ENCODE measurements around the gene RGS8.

Gene RGS8

DNA sequence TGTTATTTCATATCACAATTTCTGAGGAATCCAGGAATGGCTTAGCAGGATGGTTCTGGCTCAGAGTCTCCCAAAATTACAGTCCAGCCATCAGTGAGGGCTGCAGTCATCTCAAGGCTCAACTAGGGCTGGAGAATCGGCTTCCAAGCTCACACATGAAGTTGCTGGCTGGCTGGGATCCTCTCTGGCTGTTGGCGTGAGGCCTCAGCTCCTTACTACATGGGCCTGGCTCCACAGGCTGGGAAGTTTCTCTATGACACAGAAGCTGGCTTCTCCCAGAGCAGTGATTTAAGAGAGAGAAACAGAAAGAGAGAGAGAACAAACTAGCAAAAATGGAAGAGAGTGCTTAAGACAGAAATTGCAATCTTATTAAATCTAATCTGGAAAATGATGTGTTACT is 38.8 kb upstream of the RGS8 start:
- TF ChIP-seq, protein P1, sequence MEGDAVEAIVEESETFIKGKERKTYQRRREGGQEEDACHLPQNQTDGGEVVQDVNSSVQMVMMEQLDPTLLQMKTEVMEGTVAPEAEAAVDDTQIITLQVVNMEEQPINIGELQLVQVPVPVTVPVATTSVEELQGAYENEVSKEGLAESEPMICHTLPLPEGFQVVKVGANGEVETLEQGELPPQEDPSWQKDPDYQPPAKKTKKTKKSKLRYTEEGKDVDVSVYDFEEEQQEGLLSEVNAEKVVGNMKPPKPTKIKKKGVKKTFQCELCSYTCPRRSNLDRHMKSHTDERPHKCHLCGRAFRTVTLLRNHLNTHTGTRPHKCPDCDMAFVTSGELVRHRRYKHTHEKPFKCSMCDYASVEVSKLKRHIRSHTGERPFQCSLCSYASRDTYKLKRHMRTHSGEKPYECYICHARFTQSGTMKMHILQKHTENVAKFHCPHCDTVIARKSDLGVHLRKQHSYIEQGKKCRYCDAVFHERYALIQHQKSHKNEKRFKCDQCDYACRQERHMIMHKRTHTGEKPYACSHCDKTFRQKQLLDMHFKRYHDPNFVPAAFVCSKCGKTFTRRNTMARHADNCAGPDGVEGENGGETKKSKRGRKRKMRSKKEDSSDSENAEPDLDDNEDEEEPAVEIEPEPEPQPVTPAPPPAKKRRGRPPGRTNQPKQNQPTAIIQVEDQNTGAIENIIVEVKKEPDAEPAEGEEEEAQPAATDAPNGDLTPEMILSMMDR (IDR thresholded peaks at IDR 0.05; ENCODE audit: control extremely low read depth, extremely low read depth, low read depth, missing control alignments), result no peak
- DNase-seq (ENCODE audit: extremely low spot score), result no peak
- CTCF ChIA-PET, result no interaction called here
- POLR2A ChIA-PET, result no interaction called here

DNA sequence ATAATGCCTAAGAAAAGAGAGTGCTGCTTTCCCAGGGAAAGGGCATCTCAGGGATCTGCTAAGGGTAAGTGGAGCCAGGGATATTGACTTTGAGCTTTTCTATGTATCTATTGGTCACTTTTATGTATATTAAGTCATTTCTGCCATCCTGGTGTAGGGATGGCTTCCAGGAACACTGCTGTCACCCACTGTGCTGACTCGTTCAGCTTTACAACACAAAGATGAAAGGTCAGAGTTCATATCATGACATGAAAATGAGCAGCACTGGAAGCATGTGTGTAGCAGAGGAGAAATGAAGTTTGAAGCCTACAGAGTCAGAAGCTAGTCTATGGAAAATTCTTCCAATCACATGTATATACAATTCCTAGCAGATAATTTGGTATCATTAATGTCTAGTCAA is 37.1 kb upstream of the RGS8 start:
- ChIA-PET CTCF (interaction anchor here (0.9 kb wide), 1 partner anchor 126 kb away, joined by 3 read pairs; no protein-coding TSS in a partner anchor), POLR2A (no interaction called here)
- TF ChIP-seq, protein P1 (IDR thresholded peaks at IDR 0.05; ENCODE audit: control extremely low read depth, extremely low read depth, low read depth, missing control alignments), result no peak
- DNase-seq (ENCODE audit: extremely low spot score), result no peak

DNA sequence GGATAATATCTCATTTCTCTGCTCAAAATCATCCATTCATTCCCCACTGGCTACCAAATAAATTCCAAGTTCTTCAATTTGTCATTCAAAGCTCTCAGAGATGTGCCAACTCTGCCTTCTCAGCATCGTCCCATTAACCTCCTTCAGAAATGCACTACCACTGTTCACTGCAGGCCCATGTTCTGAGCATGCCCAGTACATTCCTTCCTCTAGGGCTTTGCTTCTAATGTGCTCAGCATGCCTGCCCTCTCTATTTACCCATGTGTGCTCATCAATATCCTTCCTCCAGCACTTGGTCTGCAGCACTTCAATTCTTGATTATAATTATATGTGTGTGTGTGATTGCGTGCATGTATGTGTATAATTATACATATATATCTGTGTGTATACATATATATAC is 36.1 kb upstream of the RGS8 start:
- TF ChIP-seq, protein P1 (IDR thresholded peaks at IDR 0.05; ENCODE audit: control extremely low read depth, extremely low read depth, low read depth, missing control alignments), result no peak
- ChIA-PET POLR2A (no interaction called here), CTCF (interaction anchor here (0.7 to 1.1 kb wide), 2 partner anchors 20 to 92 kb away, joined by 3 read pairs; no protein-coding TSS in a partner anchor)
- no peak for DNase-seq (ENCODE audit: extremely low spot score)

DNA sequence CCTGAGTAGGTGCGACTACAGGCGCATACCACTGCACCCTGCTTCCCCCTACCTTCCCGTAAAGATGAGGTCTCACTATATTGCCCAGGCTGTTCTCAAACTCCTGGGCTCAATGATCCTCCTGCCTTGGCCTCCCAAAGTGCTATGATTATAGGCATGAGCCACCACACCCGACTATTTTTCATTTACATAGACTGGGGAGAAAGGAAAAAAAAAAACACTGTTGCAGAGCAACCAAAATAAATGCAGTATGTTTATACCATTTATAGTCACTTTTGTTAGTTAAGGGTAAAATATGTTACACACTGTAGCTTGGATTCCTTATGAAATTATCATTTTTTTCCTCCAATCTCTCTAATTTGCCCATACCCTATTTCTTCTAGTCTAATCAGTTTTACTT is 35.2 kb upstream of the RGS8 start:
- ChIA-PET CTCF (interaction anchor here (1.1 kb wide), 1 partner anchor 19 kb away, joined by 3 read pairs; no protein-coding TSS in a partner anchor), POLR2A (no interaction called here)
- TF ChIP-seq, protein P1 (IDR thresholded peaks at IDR 0.05; ENCODE audit: control extremely low read depth, extremely low read depth, low read depth, missing control alignments), result no peak
- DNase-seq (ENCODE audit: extremely low spot score), result no peak

DNA sequence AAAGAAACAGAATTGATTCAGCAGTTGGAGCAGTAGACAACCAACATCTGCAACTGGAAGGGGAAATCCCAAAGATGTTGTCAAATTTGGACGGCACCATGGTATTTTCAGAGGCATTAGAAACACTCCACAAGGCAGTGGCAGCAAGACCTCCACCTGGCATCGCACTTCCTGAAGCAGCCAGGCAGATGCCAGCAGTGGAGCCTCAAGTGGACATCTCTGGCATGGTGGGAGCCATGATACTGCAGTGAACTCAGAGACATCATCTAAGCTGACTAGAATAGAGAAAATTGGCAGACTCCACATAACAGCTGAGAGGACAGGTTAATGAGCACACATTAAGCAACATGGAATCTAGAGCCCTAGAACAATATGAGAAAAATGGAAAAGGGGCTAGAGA is 33.9 kb upstream of the RGS8 start:
- POLR2A ChIA-PET, result no interaction called here
- DNase-seq (ENCODE audit: extremely low spot score), result no peak
- CTCF ChIA-PET, result interaction anchor here (0.6 to 1.7 kb wide), 2 partner anchors 65 kb away, joined by 3 to 8 read pairs; no protein-coding TSS in a partner anchor
- TF ChIP-seq, protein P1 (IDR thresholded peaks at IDR 0.05; ENCODE audit: control extremely low read depth, extremely low read depth, low read depth, missing control alignments), result no peak

DNA sequence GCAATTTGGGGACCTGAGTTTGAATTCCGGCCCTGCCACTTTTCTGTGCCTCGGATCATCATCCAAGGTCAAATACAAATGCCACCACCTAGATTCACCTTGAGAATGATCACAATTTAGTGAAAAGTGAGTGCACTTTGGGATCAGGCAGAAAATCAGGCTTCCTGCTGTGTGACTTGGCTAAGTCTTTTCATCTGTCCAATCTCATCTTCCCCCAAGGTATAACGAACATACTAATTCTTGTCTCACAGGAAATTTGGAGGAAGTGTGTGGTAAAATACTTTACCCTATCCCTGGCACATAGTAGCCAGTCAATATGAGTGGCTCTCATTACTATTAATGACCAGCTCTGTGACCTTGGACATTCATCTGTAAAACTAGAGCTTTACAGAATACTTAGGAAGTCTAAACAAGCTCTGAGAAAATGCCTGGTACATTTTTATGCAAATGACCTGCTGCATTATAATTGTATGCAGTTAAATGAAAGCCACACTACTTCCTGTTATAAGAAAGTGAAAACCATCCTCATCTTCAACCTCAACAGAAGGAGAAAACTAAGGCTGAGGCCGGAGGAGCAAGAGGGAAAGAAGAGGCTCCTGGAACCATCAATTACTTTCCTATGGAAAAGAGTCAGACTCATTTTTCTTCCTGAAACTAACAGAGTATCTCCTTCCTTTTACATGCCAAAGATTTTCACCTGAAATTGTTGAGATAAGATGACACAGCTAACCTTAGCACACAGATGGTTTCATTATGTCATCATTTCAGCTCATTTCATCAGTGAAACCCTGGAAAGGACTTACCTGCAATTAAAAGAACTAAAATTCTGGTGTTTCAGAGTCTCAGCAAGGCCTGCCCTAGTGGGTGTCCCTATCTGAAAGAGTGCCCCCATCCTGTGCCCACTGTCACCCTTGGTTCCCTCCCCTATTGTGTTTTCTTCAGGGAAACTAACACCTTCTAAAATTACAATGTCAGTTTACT is 32.6 kb upstream of the RGS8 start:
- no peak for DNase-seq (ENCODE audit: extremely low spot score)
- CTCF ChIA-PET, result interaction anchor here (0.9 to 2.1 kb wide), 6 partner anchors 23 to 122 kb away, joined by 3 to 8 read pairs (median 5); no protein-coding TSS in a partner anchor
- POLR2A ChIA-PET, result no interaction called here
- TF ChIP-seq, protein P1 (IDR thresholded peaks at IDR 0.05; ENCODE audit: control extremely low read depth, extremely low read depth, low read depth, missing control alignments), result no peak

All from GM10248 (cell line).